ENCODE measurements around the gene ATP6V0A4.

- TF ChIP-seq EZH2 (IDR thresholded peaks at IDR 0.05; ENCODE audit: insufficient read depth, poor library complexity, severe bottlenecking) (no peak), EZH2phosphoT487 (IDR thresholded peaks at IDR 0.05; ENCODE audit: insufficient read depth, low read depth) (no peak)
Observed at GRCh38 chr7:138755331-138755747, 42.7 kb downstream of the ATP6V0A4 start.

Measured in GM23248 (cell line).